Measurements from ENCODE around the gene PIBF1.

GRCh38 chr13:73058064-73058313, 276.1 kb downstream of the PIBF1 start:
- TF ChIP-seq YY1 (IDR thresholded peaks at IDR 0.05; ENCODE audit: insufficient read depth, insufficient read length) (no peak), SUZ12 (IDR thresholded peaks at IDR 0.05; ENCODE audit: extremely low read depth, insufficient read depth, insufficient read length) (no peak), ZNF274 (IDR thresholded peaks at IDR 0.05; ENCODE audit: low read depth, low read length) (no peak)
